Skeletal muscle cell (primary cell): ENCODE results near the gene CCL20.
A peak's percentile ranks its signal among the peaks of the same experiment; 100 is the strongest.
"Not testable (repeated sequence)": the region's sequence is repeated elsewhere in the genome, so short reads cannot be mapped to it uniquely, and the experiment has no call there.

Experiments used
- DNase-seq: peaks from one replicate; pipeline ENCODE4 v3.0.0-alpha.2; 2010; ENCODE audit warnings: low read depth
- H3K4me3 ChIP-seq: 2 replicates; pipeline ENCODE4 v1.5.1; 2011; ENCODE audit warnings: low read depth, mild to moderate bottlenecking, control low read depth, low read length, moderate library complexity

The CCL20 gene

GRCh38 chr2:227826563-227826962 lies 12.9 kb downstream of the CCL20 start:
- no peak for DNase-seq
- H3K4me3 ChIP-seq = no peak overlapping the region

GRCh38 chr2:227827143-227827542 lies 13.5 kb downstream of the CCL20 start:
- no peak overlapping the region for H3K4me3 ChIP-seq
- DNase-seq = no peak

- no peak overlapping the region for H3K4me3 ChIP-seq
- DNase-seq = no peak
Observed at GRCh38 chr2:227828477-227828912, 14.9 kb downstream of the CCL20 start.

GRCh38 chr2:227829337-227829736 lies 15.7 kb downstream of the CCL20 start:
- DNase-seq = no peak
- no peak overlapping the region for H3K4me3 ChIP-seq

- DNase-seq = no peak
- H3K4me3 ChIP-seq = no peak overlapping the region
Observed at GRCh38 chr2:227834423-227834822, 20.8 kb downstream of the CCL20 start.

- H3K4me3 ChIP-seq = no peak overlapping the region
- no peak for DNase-seq
Observed at GRCh38 chr2:227834916-227835650, 21.4 kb downstream of the CCL20 start.

- DNase-seq, H3K4me3 ChIP-seq: not testable (repeated sequence)
Observed at GRCh38 chr2:227839339-227840129, 25.9 kb downstream of the CCL20 start.

- no peak for DNase-seq
- no peak overlapping the region for H3K4me3 ChIP-seq
Observed at GRCh38 chr2:227846831-227847230, 33.2 kb downstream of the CCL20 start.

GRCh38 chr2:227848146-227848545 lies 34.5 kb downstream of the CCL20 start:
- DNase-seq = no peak
- H3K4me3 ChIP-seq = no peak overlapping the region

- DNase-seq = no peak
- no peak overlapping the region for H3K4me3 ChIP-seq
Observed at GRCh38 chr2:227848586-227848985, 34.9 kb downstream of the CCL20 start.

GRCh38 chr2:227849906-227850305 lies 36.3 kb downstream of the CCL20 start:
- peak; percentile 88 for DNase-seq
- no peak overlapping the region for H3K4me3 ChIP-seq

GRCh38 chr2:227853204-227853629 lies 39.6 kb downstream of the CCL20 start:
- peak; percentile 98 for DNase-seq
- H3K4me3 ChIP-seq = no peak overlapping the region

- H3K4me3 ChIP-seq = no peak overlapping the region
- no peak for DNase-seq
Observed at GRCh38 chr2:227853765-227854271, 40.2 kb downstream of the CCL20 start.

GRCh38 chr2:227855440-227855839 lies 41.8 kb downstream of the CCL20 start:
- no peak for DNase-seq
- H3K4me3 ChIP-seq = no peak overlapping the region

GRCh38 chr2:227856697-227857096 lies 43.1 kb downstream of the CCL20 start:
- H3K4me3 ChIP-seq = no peak overlapping the region
- DNase-seq = peak; percentile 85

GRCh38 chr2:227860221-227860641 lies 46.6 kb downstream of the CCL20 start:
- no peak overlapping the region for H3K4me3 ChIP-seq
- DNase-seq = no peak

GRCh38 chr2:227861011-227861410 lies 47.4 kb downstream of the CCL20 start:
- no peak overlapping the region for H3K4me3 ChIP-seq
- DNase-seq = no peak

GRCh38 chr2:227862227-227862740 lies 48.6 kb downstream of the CCL20 start:
- no peak overlapping the region for H3K4me3 ChIP-seq
- no peak for DNase-seq

GRCh38 chr2:227862741-227863588 lies 49.3 kb downstream of the CCL20 start:
- no peak overlapping the region for H3K4me3 ChIP-seq
- DNase-seq = peak; percentile 96
